CMK (cell line): ENCODE measurements around the gene FAM89A.
A peak's percentile ranks its signal among the peaks of the same experiment; 100 is the strongest.

ENCODE experiments used
- DNase-seq: peaks from one replicate; pipeline ENCODE4 v3.0.0-alpha.2; 2010; ENCODE audit warnings: low read depth

Gene FAM89A

DNA sequence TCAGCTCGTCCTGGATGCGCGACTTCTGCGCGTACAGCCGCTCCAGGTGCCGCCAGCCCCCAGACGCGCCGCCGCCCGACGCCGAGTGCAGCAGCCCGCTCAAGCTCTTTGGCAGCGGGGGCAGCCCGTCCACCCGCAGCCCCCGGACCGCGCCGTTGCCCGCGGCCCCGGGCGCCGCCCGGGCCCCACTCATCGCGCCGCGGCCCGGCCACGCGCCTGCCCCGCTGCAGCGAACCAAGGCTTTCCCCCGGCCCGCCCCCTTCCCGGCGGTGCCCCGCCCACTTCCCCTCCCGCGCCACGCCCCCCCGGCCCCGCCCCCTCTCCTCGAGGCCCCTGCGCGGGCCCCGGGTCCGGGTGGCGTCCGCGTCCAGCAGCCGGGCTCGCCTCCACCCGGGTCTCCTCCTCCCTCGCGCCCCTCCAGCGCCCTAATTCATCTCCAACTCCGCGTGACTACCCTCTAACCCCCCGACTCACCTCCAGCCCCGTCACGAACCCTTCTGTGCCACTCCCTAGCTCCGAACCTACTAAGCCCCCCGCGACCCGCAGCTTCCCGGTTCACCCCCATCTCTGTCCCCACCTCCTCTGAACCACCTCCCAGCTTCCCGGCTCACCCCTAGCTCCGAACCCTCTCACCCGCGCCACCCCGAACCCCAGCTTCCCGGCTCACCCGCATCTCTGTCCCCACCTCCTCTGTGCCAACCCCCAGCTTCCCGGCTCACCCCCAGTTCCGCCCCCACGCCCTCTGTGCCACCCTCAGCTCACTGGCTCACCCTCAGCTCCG is at the start of gene FAM89A:
FAM89A (minus strand) TSS at position 236 of the 781 bp plus-strand sequence; CDS start at position 193, 43 bp downstream.
- DNase-seq = no peak

GRCh38 chr1:231084353-231084752 is 44.3 kb upstream of the FAM89A start:
- no peak for DNase-seq

- DNase-seq = no peak
Observed at GRCh38 chr1:231079163-231079562, 39.1 kb upstream of the FAM89A start.

- no peak for DNase-seq
Observed at GRCh38 chr1:231078250-231078649, 38.2 kb upstream of the FAM89A start.

DNA sequence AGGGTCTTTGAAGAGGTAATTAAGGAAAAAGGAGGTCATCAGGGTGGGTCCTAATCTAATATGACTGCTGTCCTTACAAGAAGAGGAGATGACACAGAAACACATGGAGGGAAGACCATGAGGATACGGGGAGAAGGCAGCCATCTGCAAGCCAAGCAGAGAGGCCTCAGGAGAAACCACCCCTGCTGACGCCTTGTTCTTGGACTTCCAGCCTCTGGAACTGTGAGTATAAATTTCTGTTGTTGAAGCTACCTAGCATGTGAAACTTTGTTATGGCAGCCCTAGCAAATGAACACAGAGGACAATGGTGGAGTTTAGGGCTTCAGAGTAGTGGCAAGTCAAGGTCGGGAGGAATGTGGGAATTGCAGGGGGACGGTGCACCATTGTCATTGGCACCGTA is 36.7 kb upstream of the FAM89A start:
- no peak for DNase-seq

DNA sequence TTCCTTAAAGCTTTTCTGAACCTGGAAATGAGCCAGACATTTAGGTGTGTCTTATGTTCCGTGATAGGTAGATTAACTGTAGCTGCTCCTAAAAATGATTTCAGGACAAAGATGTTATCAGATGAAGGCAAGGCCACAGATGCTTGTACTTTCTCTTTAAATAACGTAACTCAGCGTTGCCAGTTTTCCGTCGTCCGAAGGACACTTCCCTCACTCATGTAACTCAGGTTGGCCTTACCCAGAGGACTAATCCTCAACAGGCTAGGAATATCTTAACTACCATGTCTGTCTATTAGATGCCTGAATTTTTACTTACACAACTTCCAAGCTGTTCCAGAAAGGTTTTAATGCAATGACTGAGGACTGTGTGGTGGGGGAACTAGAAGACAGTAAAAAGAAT is 35.4 kb upstream of the FAM89A start:
- DNase-seq = no peak

GRCh38 chr1:231075020-231075419 is 35.0 kb upstream of the FAM89A start:
- DNase-seq = no peak

DNA sequence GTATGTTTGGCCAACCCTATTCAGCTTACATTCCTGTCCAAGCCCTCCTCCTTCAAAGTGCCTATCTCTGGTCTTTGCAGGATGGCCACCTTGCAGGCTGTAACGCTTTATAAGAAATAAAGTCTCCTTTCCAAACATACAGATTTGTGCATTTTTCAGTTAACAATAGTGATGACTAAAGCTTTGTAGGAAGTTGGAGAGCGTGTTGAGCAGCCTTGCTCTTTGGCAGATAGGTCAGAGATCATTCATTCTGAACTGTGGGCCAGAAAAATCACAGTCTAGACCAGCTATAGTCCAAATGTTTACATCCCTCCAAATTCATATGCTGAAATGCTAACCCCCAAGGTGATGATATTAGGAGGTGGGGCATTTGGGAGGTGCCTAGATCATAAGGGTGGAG is 34.0 kb upstream of the FAM89A start:
- no peak for DNase-seq

- no peak for DNase-seq
Observed at GRCh38 chr1:231073331-231073730, 33.3 kb upstream of the FAM89A start.

DNA sequence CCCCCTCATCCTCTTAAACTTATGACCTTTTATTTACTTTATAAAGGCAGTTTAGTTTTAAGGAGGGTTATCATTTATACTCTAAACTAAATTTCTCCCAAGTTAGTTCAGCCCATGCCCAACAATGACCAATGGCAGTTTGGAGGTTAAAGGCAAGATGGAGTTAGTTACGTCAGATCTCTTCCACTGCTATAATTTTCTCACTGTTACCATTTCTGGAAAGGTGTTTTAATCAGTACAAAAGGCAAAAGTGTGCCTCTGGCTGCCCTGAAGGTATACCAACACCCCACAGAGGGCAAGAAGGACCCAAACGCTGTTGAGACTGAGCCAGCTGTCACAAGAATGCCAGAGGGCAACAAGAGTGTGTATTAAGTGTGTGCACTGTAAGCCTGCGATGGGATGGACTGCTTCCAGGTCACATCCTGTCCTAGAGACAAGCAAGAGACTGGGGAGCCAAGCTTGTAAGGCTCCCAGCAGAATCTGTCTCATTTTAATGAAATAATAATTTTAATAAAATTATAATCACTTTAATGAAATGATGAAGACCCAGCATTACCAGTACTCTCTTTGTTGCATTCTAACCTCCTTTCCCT is 32.5 kb upstream of the FAM89A start:
- no peak for DNase-seq

- no peak for DNase-seq
Observed at GRCh38 chr1:231072041-231072440, 32.0 kb upstream of the FAM89A start.

- DNase-seq = no peak
Observed at GRCh38 chr1:231070758-231071444, 30.8 kb upstream of the FAM89A start.

DNA sequence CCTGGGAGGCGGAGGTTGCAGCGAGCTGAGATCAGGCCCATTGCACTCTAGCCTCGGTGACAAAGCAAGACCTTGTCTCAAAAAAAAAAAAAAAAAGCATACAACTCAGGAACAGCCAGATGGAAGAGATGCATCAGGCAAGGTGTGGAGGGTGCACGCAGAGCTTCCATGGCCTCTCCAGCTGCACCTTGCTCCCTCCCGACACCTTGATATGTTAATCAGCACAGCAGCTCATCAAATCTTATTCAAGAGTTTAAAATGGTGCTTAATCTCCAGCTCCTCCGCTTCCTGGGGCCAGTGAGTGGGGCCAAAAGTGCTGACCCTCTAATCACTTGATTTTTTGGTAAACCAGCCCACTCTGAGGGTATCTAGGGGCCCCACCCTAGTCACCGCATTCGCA is 29.3 kb upstream of the FAM89A start:
- DNase-seq = no peak

DNA sequence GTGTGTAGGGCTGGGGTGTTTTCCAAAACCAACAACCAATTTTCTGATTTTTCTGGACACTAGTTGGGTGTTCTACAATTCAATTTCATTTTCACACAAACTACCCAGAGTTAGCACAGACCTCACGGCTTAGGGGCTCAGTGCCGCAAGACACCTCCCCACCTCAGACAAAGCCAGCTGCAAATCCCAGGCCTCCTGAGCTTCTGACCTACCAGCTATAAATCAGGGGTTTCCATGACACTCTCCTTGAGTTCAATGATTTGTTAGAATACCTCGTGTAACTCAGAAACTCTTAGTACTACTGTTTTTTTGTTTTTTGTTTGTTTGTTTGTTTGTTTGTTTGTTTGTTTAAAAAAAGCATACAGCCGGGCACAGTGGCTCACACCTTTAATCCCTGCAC is 28.7 kb upstream of the FAM89A start:
- no peak for DNase-seq

DNA sequence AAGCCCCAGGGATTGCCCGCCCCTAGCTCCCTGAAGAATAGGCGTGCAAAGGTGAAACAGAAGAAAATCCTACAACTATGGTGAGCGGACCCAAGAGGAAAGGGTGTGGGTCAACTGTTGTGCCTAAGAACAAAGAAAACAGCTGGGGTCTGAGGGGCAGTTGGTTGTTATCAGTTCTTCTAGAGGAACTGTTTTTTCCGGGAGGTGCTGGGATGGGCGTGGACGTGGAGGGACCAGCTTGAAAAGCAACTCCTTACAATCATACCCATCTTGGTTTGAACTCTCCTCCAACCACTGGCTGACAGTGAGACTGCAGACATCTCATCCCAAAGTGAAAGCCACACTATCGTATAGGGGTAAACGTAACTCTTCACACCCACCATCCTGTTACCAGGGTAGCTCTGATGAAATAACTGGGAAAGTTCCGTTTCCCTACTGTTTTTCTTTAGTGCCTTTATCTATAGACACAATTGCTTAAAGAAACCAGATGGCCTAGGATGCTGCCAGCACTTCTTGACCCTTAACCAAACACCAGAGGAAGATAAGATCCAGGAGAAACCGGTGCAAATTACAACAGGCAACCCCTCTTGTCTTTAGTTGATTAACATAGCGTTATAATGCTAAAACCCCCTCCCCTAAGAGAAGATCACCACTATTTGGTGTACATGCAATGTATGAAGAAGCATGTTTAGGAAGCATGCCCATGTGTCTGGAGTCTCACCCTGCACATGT is 25.6 kb upstream of the FAM89A start:
- DNase-seq = peak; percentile 77

DNA sequence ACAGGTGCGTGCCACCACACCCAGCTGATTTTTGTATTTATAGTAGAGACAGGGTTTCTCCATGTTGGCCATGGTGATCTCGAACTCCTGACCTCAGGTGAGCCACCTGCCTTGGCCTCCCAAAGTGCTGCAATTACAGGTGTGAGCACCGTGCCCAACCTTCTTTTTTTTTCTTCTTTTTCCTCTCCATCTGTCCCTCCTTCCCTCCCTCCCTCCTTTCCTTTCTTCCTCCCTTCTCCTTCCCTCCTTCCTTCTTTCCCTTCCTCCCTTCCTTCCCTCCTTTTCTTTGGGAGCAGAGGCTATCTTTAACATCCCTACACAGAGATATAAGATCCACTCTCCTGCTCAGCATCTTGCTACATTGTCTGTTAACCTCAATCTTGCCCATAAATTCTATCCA is 24.4 kb upstream of the FAM89A start:
- DNase-seq = no peak

GRCh38 chr1:231063331-231063730 is 23.3 kb upstream of the FAM89A start:
- DNase-seq = no peak

DNA sequence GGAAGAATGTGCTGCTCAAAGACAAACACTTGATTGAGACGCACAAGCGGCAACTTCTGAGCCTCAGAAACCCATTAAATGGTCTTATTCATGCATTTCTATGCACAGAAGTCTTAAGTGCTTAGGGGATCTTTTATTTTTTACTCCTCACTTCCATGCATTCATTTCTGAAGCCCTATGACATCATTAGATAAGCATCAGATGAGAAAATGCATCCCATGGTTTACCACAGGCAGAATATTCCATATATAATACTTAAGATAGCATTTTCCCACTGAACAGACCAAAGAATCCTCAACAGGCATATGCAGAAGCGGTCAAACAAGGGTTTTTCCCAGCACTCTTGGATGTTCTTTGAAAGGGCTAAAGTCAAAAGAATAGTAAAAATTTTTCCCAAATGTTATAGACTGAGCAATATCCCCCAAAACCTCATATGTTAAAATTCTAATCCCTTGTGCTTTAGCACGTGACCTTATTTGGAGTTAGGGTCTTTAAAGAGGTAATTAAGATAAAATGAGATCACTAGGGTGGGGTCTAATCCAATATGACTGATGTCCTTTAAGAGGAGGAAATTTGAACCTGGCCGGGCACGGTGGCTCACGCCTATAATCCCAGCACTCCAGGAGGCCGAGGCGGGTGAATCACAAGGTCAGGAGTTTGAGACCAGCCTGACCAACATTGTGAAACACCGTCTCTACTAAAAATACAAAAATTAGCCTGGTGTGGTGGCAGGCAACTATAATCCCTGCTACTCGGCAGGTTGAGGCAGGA is 22.6 kb upstream of the FAM89A start:
- no peak for DNase-seq

DNA sequence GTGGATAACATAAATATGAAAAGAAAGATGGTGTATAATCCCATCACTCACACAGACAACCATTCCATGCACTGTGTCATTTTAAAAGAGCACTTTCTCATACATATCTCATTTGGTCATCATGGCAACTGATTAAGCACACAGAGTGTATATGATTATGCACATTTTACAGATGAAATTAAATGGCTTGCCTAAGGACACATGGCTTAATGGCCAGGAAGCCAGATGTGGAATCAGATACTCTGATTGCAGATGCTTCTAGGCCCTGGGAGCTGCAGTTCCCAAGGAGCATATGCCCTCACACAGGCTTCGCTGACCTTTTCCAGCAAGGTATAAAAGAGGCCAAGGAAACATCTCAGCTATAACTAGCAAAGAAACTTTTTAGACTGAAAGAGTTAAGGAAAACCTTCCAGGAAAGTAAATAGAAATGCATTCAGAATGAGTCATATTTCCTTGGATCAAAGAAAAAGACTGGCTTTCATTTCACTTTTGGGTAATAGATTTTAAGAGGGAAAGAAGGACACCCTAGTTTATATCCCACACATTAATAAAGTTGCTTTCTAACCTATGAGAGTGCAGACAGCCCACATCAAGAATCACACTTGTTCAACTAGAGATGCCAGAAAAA is 19.6 kb upstream of the FAM89A start:
- DNase-seq = no peak

DNA sequence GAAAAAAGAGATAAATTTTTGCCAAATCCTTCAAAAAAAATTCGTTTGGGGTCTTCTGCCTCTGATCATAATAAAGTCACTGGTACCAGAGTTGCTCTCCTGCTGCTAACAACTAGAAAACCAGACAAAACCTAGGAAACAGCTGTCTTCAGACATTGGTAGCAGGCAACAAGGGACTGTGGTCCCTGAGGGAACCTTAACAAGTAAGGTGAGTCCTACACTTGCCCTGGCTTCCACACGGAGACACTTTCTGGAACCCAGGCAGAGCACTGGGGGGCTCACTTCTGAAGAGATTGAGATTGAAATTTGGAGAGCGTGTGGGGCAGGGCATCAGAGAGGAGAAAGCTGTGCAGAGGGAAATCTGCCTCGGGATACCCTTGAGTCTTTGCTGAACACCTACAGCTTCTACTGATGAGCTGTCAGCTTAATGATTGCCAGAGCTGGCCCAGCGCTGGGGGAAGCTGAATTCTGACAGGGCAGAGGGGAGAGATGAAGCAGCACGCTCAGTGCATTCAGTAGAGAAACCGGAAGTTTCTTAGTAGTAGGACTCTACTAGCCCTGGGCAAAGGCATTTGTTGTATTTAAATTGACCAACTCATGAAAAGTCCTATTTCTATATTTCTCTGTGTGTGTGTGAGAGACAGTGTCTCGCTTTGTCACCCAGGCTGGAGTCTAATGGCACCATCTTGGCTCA is 18.5 kb upstream of the FAM89A start:
- no peak for DNase-seq

DNA sequence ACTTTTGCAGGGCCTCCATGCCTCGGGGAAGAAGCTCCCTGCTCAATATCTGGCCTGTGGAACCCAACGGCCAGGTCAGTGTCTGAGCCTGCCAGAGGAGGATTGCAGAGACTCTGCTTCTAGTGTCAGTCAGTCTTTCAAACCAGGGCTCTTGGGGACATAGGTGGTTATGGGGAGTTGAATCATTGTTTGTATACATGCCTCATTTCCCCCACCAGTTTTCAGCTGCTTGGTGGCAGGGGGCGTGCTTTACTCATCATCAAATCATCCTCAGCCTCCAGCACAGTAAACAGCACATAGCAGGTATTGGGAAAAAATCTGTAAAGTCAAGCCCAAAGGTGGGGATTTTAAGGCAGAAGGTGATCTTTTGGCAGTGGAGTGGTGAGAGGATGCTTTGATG is 17.4 kb upstream of the FAM89A start:
- no peak for DNase-seq
